IPS-NIHi11 (cell line): ENCODE measurements around the gene CNKSR3.
A peak's percentile ranks its signal among the peaks of the same experiment; 100 is the strongest.

Source experiments
- DNase-seq: peaks from one replicate; pipeline ENCODE4 v3.0.0; 2012; ENCODE audit warnings: mixed read lengths, low spot score

The CNKSR3 gene

DNA sequence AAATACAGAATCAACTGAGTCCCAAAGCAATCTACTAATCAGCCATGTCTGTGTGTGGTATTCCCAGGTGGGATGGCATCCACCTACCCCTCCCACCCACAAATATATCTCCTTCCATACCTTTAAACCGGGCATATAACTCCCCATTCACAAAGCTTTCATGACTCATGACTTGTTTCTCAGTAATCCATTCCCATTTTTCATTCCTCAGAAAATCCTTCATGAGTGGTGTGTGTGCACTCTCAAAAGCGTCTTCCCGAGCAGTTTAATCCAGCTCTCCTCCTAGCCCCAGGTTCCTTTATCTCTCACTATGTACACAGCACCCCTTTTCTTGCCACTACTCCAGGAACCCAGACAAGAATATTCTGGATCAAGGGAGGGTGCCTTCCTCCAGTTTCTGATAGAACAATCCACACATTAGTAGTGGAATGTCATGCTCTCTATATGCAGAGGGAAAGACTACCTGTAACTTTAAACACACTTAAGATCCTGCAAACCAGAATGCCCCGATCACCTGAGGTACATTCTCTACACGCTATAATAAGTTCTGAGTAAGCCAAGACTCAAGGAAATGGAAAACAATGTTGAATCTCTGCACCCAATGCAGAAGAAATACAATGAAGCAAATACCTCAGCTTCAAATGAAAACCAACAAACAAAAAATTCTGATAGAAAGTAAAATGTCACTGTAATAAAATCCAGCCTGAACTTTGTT, 98.2 kb downstream of the CNKSR3 start:
- DNase-seq: no peak

DNA sequence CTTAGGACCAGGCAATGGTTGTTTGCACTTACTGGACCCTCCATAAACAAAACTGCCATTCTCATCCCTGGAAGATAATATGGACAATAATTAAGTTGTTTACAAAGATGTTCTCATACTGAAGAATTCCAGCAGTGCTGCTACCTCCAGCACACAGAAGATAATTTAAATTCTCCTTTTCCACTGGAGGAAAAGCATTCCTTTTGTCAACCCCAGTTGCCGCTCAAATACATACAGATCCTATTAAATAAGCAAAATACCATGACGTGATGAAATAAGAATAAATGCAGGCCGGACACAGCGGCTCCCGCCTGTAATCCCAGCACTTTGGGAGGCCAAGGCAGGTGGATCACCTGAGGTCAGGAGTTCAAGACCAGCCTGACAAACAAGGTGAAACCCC, 99.4 kb downstream of the CNKSR3 start:
- no peak for DNase-seq

DNA sequence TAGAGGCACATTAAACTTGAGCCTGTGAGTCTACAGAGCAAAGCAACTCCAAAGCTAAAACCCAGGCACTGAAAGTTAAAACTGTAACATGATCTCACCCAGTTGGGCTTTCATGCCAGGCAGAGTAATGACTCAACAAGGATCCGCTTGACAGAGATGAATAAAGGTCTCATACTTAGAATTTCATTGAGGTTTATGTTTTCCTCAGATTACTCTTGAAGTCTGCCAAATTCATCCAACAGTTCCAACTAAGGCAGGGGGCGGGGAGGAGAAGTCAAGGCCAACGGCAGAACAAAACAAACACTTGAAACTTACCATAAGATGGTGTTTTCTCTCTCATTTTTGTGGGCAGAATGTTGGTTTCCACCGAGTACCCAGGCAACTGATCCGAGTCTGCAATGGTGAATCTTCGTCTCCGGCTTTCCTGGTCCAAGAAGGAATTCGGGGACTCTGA, 99.8 kb downstream of the CNKSR3 start:
- peak; percentile 44 for DNase-seq

DNA sequence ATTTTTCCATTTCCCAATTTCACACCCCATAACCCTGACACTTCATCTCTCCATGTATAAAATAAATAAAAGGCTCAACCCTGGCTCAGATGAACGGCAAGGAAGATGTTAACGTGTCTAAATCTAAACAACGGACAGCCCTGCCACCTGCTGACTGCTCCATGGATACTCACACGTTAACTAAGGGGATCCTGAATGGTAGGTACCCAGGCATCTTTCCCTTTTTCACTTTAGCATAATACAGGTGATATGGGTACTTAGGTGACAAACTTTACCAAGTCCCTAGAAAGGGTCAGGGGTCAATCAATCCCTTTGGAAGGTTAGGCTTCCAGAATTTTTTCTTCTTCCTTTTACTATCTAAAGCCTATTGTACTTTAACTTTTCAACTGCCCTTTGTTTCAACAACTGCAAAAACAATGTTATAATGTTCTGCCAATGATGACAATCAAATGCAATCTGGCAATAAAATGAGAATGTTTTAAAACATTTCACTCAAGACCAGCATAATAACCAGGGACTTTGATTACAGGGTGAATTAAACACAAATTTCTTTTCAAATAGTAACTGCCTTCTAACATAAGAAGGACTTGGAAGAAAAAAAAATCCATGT, 101.5 kb downstream of the CNKSR3 start:
- DNase-seq: peak; percentile 33

DNA sequence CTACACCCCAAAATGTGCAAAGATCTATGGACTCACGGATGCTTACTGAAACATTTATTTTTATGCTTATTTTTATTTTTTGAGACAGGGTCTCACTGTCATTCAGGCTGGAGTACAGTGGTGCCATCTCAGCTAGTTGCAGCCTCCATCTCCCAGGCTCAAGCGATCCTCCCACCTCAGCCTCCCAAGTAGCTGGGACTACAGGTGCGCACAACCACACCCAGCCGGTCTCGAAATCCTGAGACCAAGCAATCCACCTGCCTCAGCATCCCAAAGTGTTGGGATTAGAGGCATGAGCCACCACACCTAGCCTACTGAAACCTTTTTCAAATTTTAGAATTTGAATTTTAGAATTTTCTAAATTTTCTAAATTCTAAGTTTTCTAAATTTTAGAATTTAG, 103.0 kb downstream of the CNKSR3 start:
- no peak for DNase-seq

DNA sequence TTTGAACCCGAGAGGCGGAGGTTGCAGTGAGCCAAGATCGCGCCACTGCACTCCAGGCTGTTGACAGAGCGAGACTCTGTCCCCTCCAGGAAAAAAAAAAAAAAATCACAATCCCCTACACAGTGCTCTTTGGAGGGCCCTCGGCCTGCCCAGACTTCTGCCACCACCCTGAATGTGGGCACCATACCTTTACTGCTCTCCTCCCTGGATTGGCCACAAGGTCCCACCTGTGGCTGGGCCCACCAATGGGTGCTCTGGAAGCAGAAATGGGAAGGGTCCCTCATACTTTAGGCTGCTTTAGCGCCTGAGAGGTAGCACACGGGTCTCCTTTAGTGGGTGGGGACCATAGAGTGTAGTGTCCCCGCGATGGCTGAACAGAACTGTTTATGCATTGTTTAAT, 103.6 kb downstream of the CNKSR3 start:
- DNase-seq: no peak

DNA sequence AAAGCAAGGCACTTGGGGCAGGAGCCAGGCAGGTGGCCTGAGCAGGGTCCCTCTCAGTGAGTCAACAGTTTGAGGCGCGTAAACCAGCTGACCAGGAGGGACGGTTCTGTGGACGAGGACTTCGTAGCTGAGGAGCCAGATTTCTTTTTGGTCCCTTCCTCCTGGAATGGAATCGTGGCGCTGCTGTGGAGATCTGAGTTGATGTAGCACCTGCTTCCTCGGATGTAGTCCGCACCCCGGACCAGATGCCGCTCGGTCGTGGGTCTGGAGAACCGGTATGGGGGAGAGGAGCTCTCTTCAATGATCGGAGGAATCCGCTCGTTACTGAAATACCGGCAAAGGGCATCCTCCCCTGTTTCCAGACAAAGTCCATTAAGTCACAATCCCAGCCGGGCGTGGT, 104.2 kb downstream of the CNKSR3 start:
- DNase-seq: no peak

GRCh38 chr6:154404791-154405400, 105.6 kb downstream of the CNKSR3 start:
- no peak for DNase-seq

DNA sequence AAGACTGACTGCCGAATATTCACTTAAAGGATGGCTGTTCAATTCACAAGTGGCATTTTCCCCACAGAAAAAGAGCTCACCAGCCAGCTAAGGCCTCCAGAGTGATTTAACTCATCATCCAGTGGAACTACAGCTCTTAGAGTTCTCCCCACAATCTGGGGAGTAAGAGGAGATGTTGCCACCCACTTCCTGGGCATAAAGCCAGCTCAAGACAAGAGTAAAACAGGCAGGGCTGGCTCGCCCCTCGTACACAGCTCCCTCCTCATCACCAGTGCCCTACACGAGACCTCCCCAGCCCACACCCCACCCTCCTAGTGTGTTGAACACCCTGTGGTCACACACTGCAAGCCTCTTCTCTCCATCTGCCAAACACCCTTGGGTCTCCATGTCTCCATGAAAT, 106.7 kb downstream of the CNKSR3 start:
- no peak for DNase-seq

- no peak for DNase-seq
Observed at GRCh38 chr6:154402081-154402780, 108.3 kb downstream of the CNKSR3 start.

- no peak for DNase-seq
Observed at GRCh38 chr6:154399097-154399496, 111.4 kb downstream of the CNKSR3 start.

- DNase-seq: no peak
Observed at GRCh38 chr6:154397491-154398195, 112.8 kb downstream of the CNKSR3 start.

GRCh38 chr6:154395878-154396277, 114.6 kb downstream of the CNKSR3 start:
- no peak for DNase-seq

GRCh38 chr6:154395316-154395715, 115.2 kb downstream of the CNKSR3 start:
- no peak for DNase-seq

GRCh38 chr6:154394571-154394970, 115.9 kb downstream of the CNKSR3 start:
- no peak for DNase-seq

DNA sequence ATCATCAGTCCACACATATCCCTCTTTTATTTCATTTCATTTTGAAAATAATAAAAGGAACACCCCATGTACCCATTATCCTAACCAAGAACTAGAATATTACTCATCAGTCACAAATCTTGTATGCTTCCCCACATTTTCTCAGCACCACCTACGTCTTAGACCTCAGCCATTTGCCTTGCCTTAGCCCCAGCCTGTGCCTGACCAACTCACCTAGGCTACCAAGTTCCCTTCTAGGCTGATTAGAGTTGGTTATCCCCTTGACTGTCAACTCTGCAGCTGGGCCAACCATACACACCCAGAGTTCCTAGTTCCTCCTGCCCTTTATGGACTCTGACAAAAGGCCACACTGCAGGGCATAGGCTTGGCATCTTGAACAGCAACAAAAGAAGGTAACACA, 120.5 kb downstream of the CNKSR3 start:
- no peak for DNase-seq

DNA sequence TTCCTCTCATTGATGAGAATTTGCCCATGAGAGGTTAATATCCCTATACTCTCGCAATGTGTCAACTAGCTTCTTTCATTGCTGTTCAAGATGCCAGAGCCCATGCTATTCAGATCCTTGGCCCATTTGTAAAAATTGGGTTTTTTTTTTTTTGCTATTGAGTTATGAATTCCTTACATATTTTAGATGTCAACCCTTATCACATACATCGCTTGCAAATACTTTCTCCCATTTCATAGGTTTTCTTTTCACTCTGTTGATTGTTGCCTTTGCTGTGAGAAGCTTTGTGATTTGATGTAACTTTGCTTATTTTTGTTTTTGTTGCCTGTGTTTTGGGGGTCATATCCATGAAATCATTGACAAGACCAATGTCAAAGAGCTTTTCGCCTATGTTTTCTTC, 121.7 kb downstream of the CNKSR3 start:
- DNase-seq: no peak

DNA sequence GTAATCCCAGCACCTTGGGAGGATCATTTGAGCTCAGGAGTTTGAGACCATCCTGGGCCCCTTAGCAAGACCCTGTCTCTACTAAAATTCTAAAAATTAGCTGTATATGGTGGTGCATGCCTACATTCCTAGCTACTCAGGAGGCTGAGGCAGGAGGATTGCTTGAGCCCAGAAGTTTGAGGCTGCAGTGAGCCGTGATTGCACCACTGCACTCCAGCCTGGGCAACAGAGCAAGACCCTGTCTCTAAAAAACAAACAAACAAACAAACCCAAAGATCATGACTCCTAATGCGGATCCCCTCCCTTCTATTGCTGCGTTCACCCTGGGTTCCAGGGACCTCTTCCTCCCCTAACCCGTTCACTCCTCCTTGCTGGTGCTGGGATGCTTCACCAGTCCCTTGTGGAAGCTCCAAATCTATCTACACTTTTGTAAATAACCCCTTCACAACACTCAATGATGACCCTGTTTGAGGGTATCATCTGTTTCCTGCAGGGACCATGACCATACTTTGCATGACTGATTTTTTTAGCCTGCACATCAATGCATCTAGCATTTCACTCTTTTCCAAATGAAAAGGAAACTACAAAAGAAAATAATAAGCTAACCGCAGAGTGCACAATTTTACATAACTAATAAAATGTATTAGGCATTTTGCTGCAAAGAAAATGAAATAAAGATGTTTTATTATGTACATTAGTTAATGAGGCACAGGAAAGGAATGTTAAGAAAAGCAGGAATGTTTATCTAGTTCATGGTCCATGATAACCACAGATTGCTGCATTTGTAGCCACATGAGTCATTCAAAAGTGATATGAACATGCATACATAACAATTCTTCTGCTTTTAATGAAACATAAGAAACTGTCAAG, 123.4 kb downstream of the CNKSR3 start:
- no peak for DNase-seq

DNA sequence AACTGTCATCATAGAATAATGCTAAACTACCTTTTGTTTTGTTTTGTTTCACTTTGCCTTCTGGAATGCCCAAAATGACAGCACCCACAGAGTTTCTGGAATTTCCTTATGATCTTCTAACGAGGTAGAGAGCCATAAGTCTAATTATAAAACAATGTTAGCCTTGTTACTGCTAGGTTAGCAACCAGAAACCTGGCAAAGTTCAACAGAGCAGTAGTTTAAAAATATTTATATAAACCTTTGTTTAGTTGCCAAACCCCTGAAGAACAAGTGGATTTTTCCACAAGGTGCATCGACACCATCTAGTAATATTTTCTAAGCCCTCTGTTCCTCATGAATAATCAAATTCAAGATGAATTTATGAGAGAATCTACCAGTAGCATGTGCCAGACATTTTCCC, 126.3 kb downstream of the CNKSR3 start:
- DNase-seq: no peak

DNA sequence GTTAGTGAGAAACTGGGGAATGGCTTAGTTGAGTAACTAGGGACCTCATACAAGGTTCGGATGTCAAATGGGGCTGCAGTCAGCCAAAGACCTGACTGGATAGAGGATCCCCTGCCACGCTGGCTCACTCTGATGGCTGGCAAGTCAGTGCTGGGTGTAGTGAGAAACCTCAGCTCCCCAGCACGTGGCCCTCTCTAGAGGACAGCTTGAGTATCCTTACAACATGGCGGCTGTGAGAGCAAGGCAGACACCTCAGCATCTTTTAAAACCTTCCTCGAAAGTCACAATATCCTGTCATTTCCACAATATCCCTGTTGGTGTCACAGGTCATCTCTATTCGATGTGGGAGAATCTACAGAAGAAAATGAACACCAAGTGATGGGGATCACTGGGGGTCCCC, 127.2 kb downstream of the CNKSR3 start:
- DNase-seq: no peak

DNA sequence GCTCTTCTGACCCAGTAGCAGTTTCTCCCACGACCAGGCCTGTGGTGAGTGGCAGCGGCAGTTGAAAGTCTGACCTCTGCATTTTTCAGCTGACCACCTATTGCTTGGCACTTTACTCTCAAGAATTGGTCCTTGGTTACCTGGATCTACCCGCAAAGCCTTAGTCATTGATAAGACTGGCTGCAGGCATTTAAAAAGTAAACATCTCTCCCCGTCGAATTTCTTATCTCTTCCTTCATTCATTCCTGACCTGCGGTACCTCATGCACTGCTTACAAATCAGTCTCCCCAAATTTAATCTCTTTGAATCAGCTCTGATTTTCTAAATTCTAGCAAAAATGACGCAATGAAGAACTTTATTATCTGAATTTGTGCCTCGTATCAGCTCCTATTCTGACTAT, 127.7 kb downstream of the CNKSR3 start:
- DNase-seq: no peak
